ENCODE measurements around the gene S100A4.

GRCh38 chr1:153561466-153561985, 15.9 kb upstream of the S100A4 start:
- TF ChIP-seq CTCF (IDR thresholded peaks at IDR 0.05; ENCODE audit: insufficient read depth, low read length) = no peak
- TF ChIP-seq POLR2AphosphoS5 (IDR thresholded peaks at IDR 0.05; ENCODE audit: low read depth) = no peak
- TF ChIP-seq GABPA (IDR thresholded peaks at IDR 0.05; ENCODE audit: low read depth) = no peak
- no peak for TF ChIP-seq REST (IDR thresholded peaks at IDR 0.05; ENCODE audit: insufficient replicate concordance, low read depth)
